Bronchial epithelial cell (primary cell): Measurements from ENCODE around the gene UBE3C. TPM values are rescaled to one million over a fixed set of nuclear protein-coding genes. Genes with fewer than 3 reads are reported as not detected.

Experiments used
- DNase-seq: peaks from one replicate; pipeline ENCODE4 v3.0.0-alpha.2; 2010; ENCODE audit warnings: low read depth
- FAIRE-seq: peaks from 2 replicates; lab custom pipeline; 2011; peaks lifted over from hg19 to GRCh38; lab: Jason Lieb, UNC
- H3K27me3 ChIP-seq: 2 replicates; pipeline ENCODE4 v1.5.1; 2011; ENCODE audit warnings: low read length; ENCODE audit not compliant: control insufficient read depth, insufficient read depth
- H3K36me3 ChIP-seq: 2 replicates; pipeline ENCODE4 v1.5.1; 2011; ENCODE audit warnings: low read length; ENCODE audit not compliant: control insufficient read depth, insufficient read depth
- H3K4me3 ChIP-seq: 2 replicates; pipeline ENCODE4 v1.5.1; 2011; ENCODE audit warnings: mild to moderate bottlenecking, low read depth, low read length, control low read depth
- total RNA-seq: library from RNA; depleted of rRNA; stranded (reverse); fragments of >200 nt; gene quantifications from 2 replicates; pipeline ENCODE4 v1.2.1, GENCODE V29; 2014
- TF ChIP-seq, protein P1 (sequence below): IDR thresholded peaks from 2 replicates; pipeline ENCODE4 v1.5.1; 2011; ENCODE audit warnings: mild to moderate bottlenecking, moderate library complexity, low read length, control low read depth, inconsistent platforms; ENCODE audit not compliant: insufficient read depth, severe bottlenecking

The UBE3C gene
- total RNA-seq, 1 donor from 2014 or later: 89.5 TPM

GRCh38 chr7:157117796-157118195 is 20.9 kb upstream of the UBE3C start:
- no peak overlapping the region for H3K4me3 ChIP-seq
- no peaks in the 10 kb centered on the region for H3K36me3 ChIP-seq
- DNase-seq: no peak
- TF ChIP-seq, protein P1, sequence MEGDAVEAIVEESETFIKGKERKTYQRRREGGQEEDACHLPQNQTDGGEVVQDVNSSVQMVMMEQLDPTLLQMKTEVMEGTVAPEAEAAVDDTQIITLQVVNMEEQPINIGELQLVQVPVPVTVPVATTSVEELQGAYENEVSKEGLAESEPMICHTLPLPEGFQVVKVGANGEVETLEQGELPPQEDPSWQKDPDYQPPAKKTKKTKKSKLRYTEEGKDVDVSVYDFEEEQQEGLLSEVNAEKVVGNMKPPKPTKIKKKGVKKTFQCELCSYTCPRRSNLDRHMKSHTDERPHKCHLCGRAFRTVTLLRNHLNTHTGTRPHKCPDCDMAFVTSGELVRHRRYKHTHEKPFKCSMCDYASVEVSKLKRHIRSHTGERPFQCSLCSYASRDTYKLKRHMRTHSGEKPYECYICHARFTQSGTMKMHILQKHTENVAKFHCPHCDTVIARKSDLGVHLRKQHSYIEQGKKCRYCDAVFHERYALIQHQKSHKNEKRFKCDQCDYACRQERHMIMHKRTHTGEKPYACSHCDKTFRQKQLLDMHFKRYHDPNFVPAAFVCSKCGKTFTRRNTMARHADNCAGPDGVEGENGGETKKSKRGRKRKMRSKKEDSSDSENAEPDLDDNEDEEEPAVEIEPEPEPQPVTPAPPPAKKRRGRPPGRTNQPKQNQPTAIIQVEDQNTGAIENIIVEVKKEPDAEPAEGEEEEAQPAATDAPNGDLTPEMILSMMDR: no peak
- no peak for FAIRE-seq
- no peaks in the 10 kb centered on the region for H3K27me3 ChIP-seq

DNA sequence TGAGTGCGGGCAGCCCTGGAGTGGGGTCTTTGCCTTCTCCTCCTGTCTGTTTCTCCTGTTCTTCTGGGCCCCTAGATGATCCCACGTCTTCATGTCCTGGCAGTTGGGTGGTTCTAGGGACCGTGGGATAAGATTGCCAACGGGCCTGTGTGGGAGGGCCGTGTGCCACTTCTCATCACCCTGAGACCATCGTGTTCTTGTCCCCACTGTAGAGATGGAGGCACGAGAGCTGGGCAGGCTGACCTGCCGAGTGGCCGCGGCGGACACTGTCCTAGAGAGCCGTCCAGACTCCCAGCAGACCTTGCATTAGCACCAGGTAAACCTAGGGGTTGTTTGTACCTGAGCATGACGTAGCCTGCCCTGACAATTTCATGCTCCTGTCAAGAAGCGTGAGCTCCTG is 18.5 kb upstream of the UBE3C start:
- H3K36me3 ChIP-seq: no peaks in the 10 kb centered on the region
- H3K27me3 ChIP-seq: no peaks in the 10 kb centered on the region
- H3K4me3 ChIP-seq: no peak overlapping the region
- FAIRE-seq (no peak), DNase-seq (no peak)
- TF ChIP-seq, protein P1: no peak

DNA sequence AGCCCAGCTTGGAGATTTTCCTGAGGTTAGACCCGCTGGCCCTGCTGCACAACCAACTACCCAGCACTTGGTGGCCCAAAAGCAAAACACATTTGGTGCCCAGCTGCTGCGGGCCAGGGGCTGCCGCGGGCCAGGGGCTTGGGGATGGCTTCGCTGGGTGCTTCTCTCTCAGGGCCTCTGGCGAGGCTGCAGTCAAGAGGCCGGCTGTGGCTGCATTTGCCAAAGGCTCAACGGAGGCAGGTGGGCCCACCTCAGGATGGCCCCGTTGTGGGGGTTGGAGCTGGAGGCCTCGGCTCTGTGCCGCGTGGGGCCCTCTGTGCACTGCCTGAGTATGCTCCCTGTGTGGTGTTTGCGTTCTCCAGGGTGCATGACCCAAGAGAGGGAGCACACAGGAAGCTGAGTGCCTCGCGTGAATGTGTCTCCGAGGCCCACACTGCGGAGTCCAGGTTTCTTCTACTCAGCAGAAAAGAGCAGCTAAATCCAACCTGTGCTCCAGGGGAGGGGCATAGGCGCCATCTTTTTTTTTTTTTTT is 17.5 kb upstream of the UBE3C start:
- Histone ChIP-seq H3K4me3 (no peak overlapping the region), H3K27me3 (no peaks in the 10 kb centered on the region), H3K36me3 (no peaks in the 10 kb centered on the region)
- FAIRE-seq: no peak
- DNase-seq: no peak
- TF ChIP-seq, protein P1: no peak

GRCh38 chr7:157122800-157123495 is 15.8 kb upstream of the UBE3C start:
- DNase-seq: no peak
- Histone ChIP-seq H3K27me3 (no peaks in the 10 kb centered on the region), H3K4me3 (no peak overlapping the region), H3K36me3 (no peaks in the 10 kb centered on the region)
- TF ChIP-seq, protein P1: no peak
- no peak for FAIRE-seq

DNA sequence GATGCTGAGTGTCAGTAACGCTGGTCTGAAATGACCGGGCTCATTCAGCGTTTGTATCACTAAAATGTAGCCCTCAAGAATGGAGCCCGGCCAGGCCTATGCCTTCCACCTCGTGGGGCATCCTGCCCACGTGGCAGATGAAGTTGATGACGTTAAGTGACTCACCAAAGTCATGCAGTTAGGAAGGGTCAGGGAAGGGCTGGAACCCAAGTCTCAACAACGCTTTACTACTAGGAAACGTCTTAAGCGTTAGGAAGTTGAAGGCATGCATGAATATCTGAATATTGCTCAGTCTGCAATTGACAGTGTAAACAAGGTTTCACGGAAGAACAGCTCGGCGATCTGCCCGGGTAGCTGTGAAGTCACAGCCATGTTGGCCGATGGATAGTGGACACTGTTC is 14.0 kb upstream of the UBE3C start:
- TF ChIP-seq, protein P1: no peak
- H3K4me3 ChIP-seq: no peak overlapping the region
- H3K27me3 ChIP-seq: no peaks in the 10 kb centered on the region
- H3K36me3 ChIP-seq: no peaks in the 10 kb centered on the region
- FAIRE-seq (no peak), DNase-seq (no peak)
